Epithelial cell of prostate (primary cell): ENCODE results near the gene OR5T1.

Source experiments
- DNase-seq: peaks from one replicate; pipeline ENCODE4 v3.0.0-alpha.2; 2011; ENCODE audit warnings: low read depth, low spot score
- H3K27ac ChIP-seq: fragments of 450-650 bp; 2 replicates; pipeline ENCODE4 v1.5.1; 2017; ENCODE audit warnings: mild to moderate bottlenecking

OR5T1 gene

GRCh38 chr11:56273854-56274253 is at the start of gene OR5T1:
OR5T1 (plus strand) TSS chr11:56274154; CDS start chr11:56275639, 1,485 bp downstream.
- no peak for DNase-seq

GRCh38 chr11:56234155-56234554 is 39.8 kb upstream of the OR5T1 start, which contains the start of gene OR5T2:
OR5T2 (minus strand) TSS chr11:56234255; CDS start chr11:56233062, 1,193 bp downstream.
- no peak within 1 kb of the TSS for H3K27ac ChIP-seq

More at GRCh38 chr11:56273854-56274253, at the start of gene OR5T1:
- no peak within 1 kb of the TSS for H3K27ac ChIP-seq

DNA sequence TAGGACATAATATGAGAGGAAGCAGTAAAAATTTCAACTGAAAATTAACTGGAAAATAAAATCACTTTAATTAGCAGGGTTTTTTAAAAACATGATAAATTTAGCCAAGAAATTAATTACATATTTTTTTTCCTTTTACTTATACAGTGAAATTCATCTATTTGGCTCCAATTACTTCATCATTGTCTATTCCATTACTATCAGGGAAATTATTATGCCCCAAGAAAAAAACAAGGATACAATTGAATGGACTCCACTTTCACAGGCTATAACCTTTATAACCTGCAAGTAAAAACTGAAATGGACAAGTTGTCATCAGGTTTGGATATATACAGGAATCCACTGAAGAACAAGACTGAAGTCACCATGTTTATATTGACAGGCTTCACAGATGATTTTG is 22.0 kb upstream of the OR5T1 start, which contains the start of gene OR5T3:
TSS of gene OR5T3 (plus strand) at position 301 of the 400 bp plus-strand sequence. CDS start at position 301, 0 bp downstream.
- no peak within 1 kb of the TSS for H3K27ac ChIP-seq
- no peak for DNase-seq

More at GRCh38 chr11:56234155-56234554, 39.8 kb upstream of the OR5T1 start, which contains the start of gene OR5T2:
- no peak for DNase-seq

- DNase-seq, result no peak
- no peak overlapping the region for H3K27ac ChIP-seq
Observed at GRCh38 chr11:56271092-56271491, 2.9 kb upstream of the OR5T1 start.

GRCh38 chr11:56292154-56292553 is 18.2 kb downstream of the OR5T1 start, which contains the start of gene OR8H1:
OR8H1 (minus strand) TSS chr11:56292254; CDS start chr11:56291062, 1,192 bp downstream.
- no peak within 1 kb of the TSS for H3K27ac ChIP-seq
- DNase-seq, result no peak

DNA sequence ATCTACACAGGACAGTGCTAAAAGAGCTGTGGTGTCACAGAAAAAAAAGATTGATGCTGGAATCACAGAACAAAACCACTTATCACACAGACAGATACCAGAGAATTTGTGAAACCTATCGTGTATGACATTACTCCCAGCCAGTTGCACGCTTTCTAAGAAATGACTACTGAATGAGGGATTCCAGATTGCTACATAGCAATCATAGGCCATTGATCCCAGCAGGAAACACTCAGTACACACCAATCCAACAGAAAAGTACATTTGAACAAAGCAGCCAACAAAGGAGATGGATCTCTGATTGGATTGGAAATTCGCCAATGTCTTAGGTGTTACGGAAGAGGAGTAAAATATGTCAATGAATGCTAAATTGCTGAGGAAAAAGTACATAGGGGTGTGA is 22.9 kb downstream of the OR5T1 start:
- no peak for DNase-seq
- H3K27ac ChIP-seq, result no peak overlapping the region

- no peak for DNase-seq
Observed at GRCh38 chr11:56307836-56308235, 33.9 kb downstream of the OR5T1 start.

GRCh38 chr11:56314844-56315243 is 40.9 kb downstream of the OR5T1 start, which contains the start of gene OR8K3:
OR8K3 (plus strand) TSS chr11:56315144; CDS start chr11:56318307, 3,163 bp downstream.
- DNase-seq, result no peak
- H3K27ac ChIP-seq, result no peak within 1 kb of the TSS

More at GRCh38 chr11:56307836-56308235, 33.9 kb downstream of the OR5T1 start:
- H3K27ac ChIP-seq, result no peak overlapping the region
